IMR-90 (cell line): Measurements from ENCODE around the gene PRSS50. TPM values are rescaled to one million over a fixed set of nuclear protein-coding genes. Genes with fewer than 3 reads are reported as not detected.
A peak's percentile ranks its signal among the peaks of the same experiment; 100 is the strongest.

Experiments used
- ATAC-seq: fragments of 200-7000 bp; cut with Tn5 transposase; 2 replicates; pipeline ENCODE4 v1.9.1; 2020; ENCODE audit warnings: low read depth, mild to moderate bottlenecking, moderate library complexity
- BruUV-seq: library from RNA; stranded (reverse); fragments of 400-500 nt; replicated peaks from 2 replicates; lab custom pipeline; 2021; lab: Mats Ljungman, UMichigan
- CTCF ChIA-PET: fragments of 300-600 bp; formaldehyde crosslinking; extraction: SDS; loops from one replicate; lab custom pipeline; 2021; ENCODE audit warnings: antibody characterized with exemption; lab: Yijun Ruan, JAX
- POLR2A ChIA-PET: fragments of 300-600 bp; sonication (Branson Sonifier 250); formaldehyde crosslinking; loops from one replicate; lab custom pipeline; 2022; ENCODE audit warnings: antibody characterized with exemption; ENCODE audit not compliant: unreplicated experiment; lab: Charles Lee
- DNase-seq: peaks from one replicate; pipeline ENCODE4 v3.0.0; 2013
- H2AFZ ChIP-seq: replicated peaks from 2 replicates; pipeline ENCODE3; 2013; ENCODE audit warnings: low read length, mild to moderate bottlenecking; ENCODE audit not compliant: poor library complexity
- H2AK5ac ChIP-seq: 2 replicates; pipeline ENCODE4 v1.6.1; 2013; ENCODE audit warnings: low read depth, low read length, inconsistent platforms
- H2AK9ac ChIP-seq: replicated peaks from 2 replicates; pipeline ENCODE3; 2013; ENCODE audit warnings: mild to moderate bottlenecking, low read depth, low read length, moderate library complexity; ENCODE audit not compliant: poor library complexity
- H2BK120ac ChIP-seq: 2 replicates; pipeline ENCODE4 v1.6.1; 2013; ENCODE audit warnings: low read depth, low read length, inconsistent platforms
- H2BK15ac ChIP-seq: 3 replicates; pipeline ENCODE4 v1.6.1; 2013; ENCODE audit warnings: low read depth, low read length, inconsistent platforms
- H2BK20ac ChIP-seq: 2 replicates; pipeline ENCODE4 v1.6.1; 2013; ENCODE audit warnings: low read depth, mild to moderate bottlenecking, inconsistent platforms, low read length, moderate library complexity
- H2BK5ac ChIP-seq: 2 replicates; pipeline ENCODE4 v1.6.1; 2013; ENCODE audit warnings: mild to moderate bottlenecking, low read depth, low read length, inconsistent platforms; ENCODE audit not compliant: poor library complexity, severe bottlenecking
- H3K14ac ChIP-seq: replicated peaks from 2 replicates; pipeline ENCODE4 v1.6.1; 2013; ENCODE audit warnings: low read depth, low read length, inconsistent platforms
- H3K18ac ChIP-seq: 2 replicates; pipeline ENCODE4 v1.6.1; 2013; ENCODE audit warnings: low read depth, low read length, control low read depth
- H3K23ac ChIP-seq: 2 replicates; pipeline ENCODE4 v1.6.1; 2013; ENCODE audit warnings: low read depth, low read length, inconsistent platforms
- H3K27ac ChIP-seq: 2 replicates; pipeline ENCODE4 v1.5.1; 2013; ENCODE audit warnings: mild to moderate bottlenecking, control low read depth, low read length; ENCODE audit not compliant: insufficient read depth
- H3K27me3 ChIP-seq: 2 replicates; pipeline ENCODE4 v1.6.1; 2013; ENCODE audit warnings: low read length; ENCODE audit not compliant: control insufficient read depth, insufficient read depth
- H3K36me3 ChIP-seq: 2 replicates; pipeline ENCODE4 v1.6.1; 2013; ENCODE audit warnings: low read length, mixed read lengths; ENCODE audit not compliant: control insufficient read depth, insufficient read depth
- H3K4ac ChIP-seq: 2 replicates; pipeline ENCODE4 v1.6.1; 2013; ENCODE audit warnings: low read depth, low read length, inconsistent platforms
- H3K4me1 ChIP-seq: 2 replicates; pipeline ENCODE4 v1.6.1; 2013; ENCODE audit warnings: low read length, mixed read lengths; ENCODE audit not compliant: control insufficient read depth, insufficient read depth
- H3K4me2 ChIP-seq: 2 replicates; pipeline ENCODE4 v1.6.1; 2013; ENCODE audit warnings: low read depth, mild to moderate bottlenecking, control low read depth, low read length, moderate library complexity
- H3K4me3 ChIP-seq: 2 replicates; pipeline ENCODE4 v1.5.1; 2013; ENCODE audit warnings: low read depth, mild to moderate bottlenecking, control low read depth, low read length, moderate library complexity; ENCODE audit not compliant: insufficient read depth
- H3K56ac ChIP-seq: 2 replicates; pipeline ENCODE4 v1.6.1; 2013; ENCODE audit warnings: low read length, inconsistent platforms; ENCODE audit not compliant: insufficient read depth; ENCODE audit errors: extremely low read depth
- H3K79me1 ChIP-seq, 2 experiments: 2 replicates each; pipeline ENCODE4 v1.6.1; 2013; ENCODE audit warnings: low read length in 2 of 2, inconsistent platforms in 1 of 2, low read depth in 1 of 2
- H3K9ac ChIP-seq: 2 replicates; pipeline ENCODE4 v1.6.1; 2013; ENCODE audit warnings: low read depth, low read length, control low read depth
- H3K9me1 ChIP-seq: 2 replicates; pipeline ENCODE4 v1.6.1; 2013; ENCODE audit warnings: low read length, inconsistent platforms; ENCODE audit not compliant: insufficient read depth
- H3K9me3 ChIP-seq: 2 replicates; pipeline ENCODE4 v1.6.1; 2013; ENCODE audit warnings: low read length; ENCODE audit not compliant: control insufficient read depth, insufficient read depth
- H4K20me1 ChIP-seq: 2 replicates; pipeline ENCODE4 v1.6.1; 2013; ENCODE audit warnings: low read length, inconsistent platforms; ENCODE audit not compliant: insufficient read depth
- H4K5ac ChIP-seq: 2 replicates; pipeline ENCODE4 v1.6.1; 2013; ENCODE audit warnings: mild to moderate bottlenecking, low read depth, low read length, control low read depth
- H4K8ac ChIP-seq, 2 experiments: 2 replicates each; pipeline ENCODE4 v1.6.1; 2013; ENCODE audit warnings: low read depth in 2 of 2, low read length in 2 of 2, control low read depth in 1 of 2, inconsistent platforms in 1 of 2
- H4K91ac ChIP-seq: 2 replicates; pipeline ENCODE4 v1.6.1; 2013; ENCODE audit warnings: low read depth, low read length, inconsistent platforms; ENCODE audit not compliant: insufficient read depth
- BHLHE40 ChIP-seq: fragments of 150-350 bp; IDR thresholded peaks from 2 replicates; pipeline ENCODE4 v1.6.1; 2016; ENCODE audit warnings: mild to moderate bottlenecking, low read depth, low read length
- CTCF ChIP-seq: conservative IDR thresholded peaks from 2 replicates; pipeline ENCODE4 v1.5.1; 2012; ENCODE audit warnings: mild to moderate bottlenecking, low read depth, low read length, improper control_type of control experiment
- ELK1 ChIP-seq: fragments of 150-350 bp; IDR thresholded peaks from 2 replicates; pipeline ENCODE4 v1.6.1; 2016; ENCODE audit warnings: low read depth, mild to moderate bottlenecking, low read length, moderate library complexity, borderline replicate concordance
- FOS ChIP-seq: fragments of 150-350 bp; IDR thresholded peaks from 2 replicates; pipeline ENCODE4 v1.6.1; 2016; ENCODE audit warnings: low read depth, low read length
- MAFK ChIP-seq: IDR thresholded peaks from 2 replicates; pipeline ENCODE4 v1.6.1; 2012; ENCODE audit warnings: low read depth, low read length, improper control_type of control experiment
- MAZ ChIP-seq: IDR thresholded peaks from 2 replicates; pipeline ENCODE4 v1.6.1; 2012; ENCODE audit warnings: low read depth, mild to moderate bottlenecking, low read length, improper control_type of control experiment, moderate library complexity, borderline replicate concordance
- NFE2L2 ChIP-seq: fragments of 150-350 bp; IDR thresholded peaks from 2 replicates; pipeline ENCODE4 v1.6.1; 2016; ENCODE audit warnings: low read depth, mild to moderate bottlenecking, low read length
- POLR2A ChIP-seq: IDR thresholded peaks from 2 replicates; pipeline ENCODE4 v1.6.1; 2012; ENCODE audit warnings: mild to moderate bottlenecking, low read depth, low read length
- RCOR1 ChIP-seq: IDR thresholded peaks from 2 replicates; pipeline ENCODE4 v1.6.1; 2012; ENCODE audit warnings: mild to moderate bottlenecking, low read length, improper control_type of control experiment; ENCODE audit not compliant: insufficient replicate concordance
- SMC3 ChIP-seq: fragments of 150-350 bp; IDR thresholded peaks from 2 replicates; pipeline ENCODE4 v1.6.1; 2016; ENCODE audit warnings: low read depth, mild to moderate bottlenecking, antibody characterized with exemption, low read length, moderate library complexity
- WGBS, 2 experiments: methylation state at CpG; one replicate each; pipeline versions ENCODE4 v1.1.5 to v1.1.7; 2013; ENCODE audit warnings: missing lambda C conversion rate in 2 of 2; ENCODE audit not compliant: insufficient read length in 1 of 2; ENCODE audit errors: extremely low coverage in 2 of 2; 5-methylcytosine and 5-hydroxymethylcytosine counted together
- dilution Hi-C: fragments of 300-500 bp; cut with HindIII; formaldehyde crosslinking; loops from one replicate; pipeline ENCODE4 v1.14.3; 2018; ENCODE audit warnings: low sequenced_read_pairs; ENCODE audit not compliant: unreplicated experiment
- in situ Hi-C: fragments of 300-500 bp; cut with MboI; formaldehyde crosslinking; loops from 3 replicates; pipeline ENCODE4 v1.14.3; 2019; ENCODE audit warnings: low sequenced_read_pairs, inconsistent platforms, mixed read lengths
- intact Hi-C: fragments of 100-400 bp; cut with micrococcal nuclease; formaldehyde crosslinking; loops from 2 replicates; pipeline ENCODE4 v1.10.0; 2022
- polyA plus RNA-seq, 3 experiments: library from polyadenylated mRNA; depleted of rRNA; stranded (reverse); fragments of >200 nt; gene quantifications; 2 replicates each; pipeline ENCODE4 v1.2.3, GENCODE V29; 2012; ENCODE audit warnings: low replicate concordance in 1 of 3
- total RNA-seq: library from RNA; depleted of rRNA; stranded (reverse); fragments of >200 nt; gene quantifications from 2 replicates; pipeline ENCODE4 v1.2.3, GENCODE V29; 2012

PRSS50 gene
- total and polyA plus RNA-seq, 2 of the 4 experiments (the other 2 are of a cell fraction), result not detected

- WGBS, 2 experiments, result 82% methylated on average over 5 of the region's 16 CpGs; no CpG with 5 or more reads in 1 of the 2 experiments
- Histone ChIP-seq H2BK15ac (no peak overlapping the region), H3K23ac (no peak overlapping the region), H2AK5ac (no peak overlapping the region), H3K79me1 (no peaks in the 10 kb centered on the region), H3K27me3 (no peaks in the 10 kb centered on the region), H2BK120ac (no peak overlapping the region), H3K14ac (no peak overlapping the region), H4K8ac (no peak overlapping the region), H4K91ac (no peak overlapping the region), H3K36me3 (peaks cover 5% of the 10 kb centered on the region; the same call in 1 of the 2 replicates), H2BK20ac (no peak overlapping the region), H2AFZ (peak overlapping the region; percentile 46), H2AK9ac (no peak overlapping the region), H3K9me3 (no peaks in the 10 kb centered on the region), H3K4me1 (peaks cover 2% of the 10 kb centered on the region; the same call in 1 of the 2 replicates), H2BK5ac (no peak overlapping the region), H3K56ac (no peak overlapping the region), H3K4me2 (no peak overlapping the region), H3K4ac (no peak overlapping the region), H3K4me3 (no peak overlapping the region), H3K9ac (no peak overlapping the region), H3K9me1 (peaks cover 5% of the 10 kb centered on the region; the same call in 1 of the 2 replicates), H3K27ac (no peak overlapping the region), H4K5ac (no peak overlapping the region), H3K18ac (no peak overlapping the region), H4K20me1 (no peaks in the 10 kb centered on the region)
- TF ChIP-seq NFE2L2 (no peak), POLR2A (no peak), MAZ (no peak), RCOR1 (no peak), FOS (no peak), BHLHE40 (no peak), MAFK (no peak), ELK1 (no peak), CTCF (no peak), SMC3 (no peak)
- DNase-seq (no peak), ATAC-seq (no peak)
- no TSS peak for BruUV-seq
- intact Hi-C loops, result no loop called here
- ChIA-PET CTCF (no interaction called here), POLR2A (no interaction called here)
- dilution Hi-C loops, result no loop called here
- in situ Hi-C loops, result no loop called here
Observed at GRCh38 chr3:46676601-46677410, 40.9 kb downstream of the PRSS50 start.
